CD4-positive, alpha-beta T cell treated with Interleukin-1 beta for 1 hour (primary cell): ENCODE data around the gene UQCR11.
"Not testable (repeated sequence)": the region's sequence is repeated elsewhere in the genome, so short reads cannot be mapped to it uniquely, and the experiment has no call there.

Source experiments
- DNase-seq, 2 donors: peaks; one replicate each; pipeline ENCODE4 v3.0.0-alpha.2; 2020 to 2022

The UQCR11 gene

DNA sequence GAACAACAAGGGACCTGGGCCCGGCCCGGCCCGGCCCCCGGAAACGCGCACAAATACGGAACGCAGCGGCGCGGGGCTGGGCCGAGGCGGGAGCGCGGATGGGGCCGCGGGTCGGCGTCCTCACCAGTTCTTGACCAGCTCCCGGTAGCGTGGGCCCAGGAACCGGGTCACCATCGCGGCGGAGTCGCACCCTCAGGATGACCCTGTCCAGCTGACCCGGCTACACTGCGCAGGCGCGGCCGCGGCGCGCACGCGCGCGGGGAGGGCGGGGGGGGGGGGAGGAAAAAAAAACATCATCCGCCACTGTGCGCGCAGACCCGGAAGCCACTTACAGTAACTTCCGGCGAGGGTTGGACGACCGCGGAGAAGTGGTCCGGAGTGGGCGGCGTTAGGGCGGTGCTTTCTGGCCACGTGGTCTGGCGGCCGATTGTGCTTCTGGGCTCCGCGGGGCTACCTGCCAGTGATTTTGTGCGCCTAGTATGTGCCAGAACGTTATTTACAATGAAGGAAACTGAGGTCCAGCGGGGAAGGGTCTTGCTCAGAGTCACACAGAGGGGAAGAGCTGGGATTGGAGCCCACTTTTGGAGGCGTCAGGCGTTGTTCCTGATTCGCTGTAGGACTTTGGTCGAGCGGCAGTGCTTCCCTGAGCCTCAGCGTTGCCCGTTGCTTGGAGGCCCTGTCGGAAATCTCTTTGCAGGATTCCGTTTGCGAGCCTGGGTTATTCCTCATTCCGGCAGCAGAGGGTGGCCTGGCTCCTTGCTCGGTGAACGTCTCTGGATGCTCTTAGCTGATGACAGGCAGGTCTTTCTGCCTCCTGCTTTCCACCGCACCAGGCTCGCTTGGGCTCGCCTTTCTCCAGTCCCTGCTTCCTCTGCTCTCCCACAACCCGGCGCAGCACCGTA lies at the start of gene UQCR11:
UQCR11 (minus strand) TSS at position 227 of the 902 bp plus-strand sequence; CDS start at position 174, 53 bp downstream.
- peak; percentile 92 to 94 for DNase-seq

DNA sequence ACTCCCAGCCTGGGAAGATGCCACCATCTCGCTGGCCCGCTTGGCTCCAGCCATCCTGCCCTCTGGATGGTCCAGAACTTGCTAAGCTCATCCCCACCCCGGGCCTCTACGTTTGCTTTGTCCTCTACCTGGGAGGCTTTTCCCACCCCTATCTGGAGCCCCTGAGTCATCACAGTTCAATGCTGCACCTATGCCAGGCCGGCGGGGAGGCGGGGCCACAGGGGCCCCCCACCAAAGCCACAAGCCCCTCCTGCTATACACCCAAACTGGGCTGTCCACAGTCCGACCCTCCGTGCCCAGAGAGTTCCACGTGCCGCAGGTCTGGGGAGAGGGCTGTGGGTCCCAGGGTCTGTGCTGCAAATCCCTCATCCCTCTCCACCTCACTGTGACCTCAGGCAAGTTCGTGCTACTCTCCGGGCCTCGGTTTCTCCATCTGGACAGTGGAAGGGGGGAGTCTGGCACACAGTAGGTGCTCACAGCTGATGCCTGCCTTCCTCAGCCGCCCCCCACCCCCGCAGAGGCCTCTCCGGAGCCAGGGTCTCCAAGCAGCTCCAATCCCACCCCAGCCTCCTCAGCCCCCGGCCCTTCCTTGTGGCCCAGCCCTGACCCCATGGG lies 49.0 kb upstream of the UQCR11 start:
- no peak for DNase-seq

DNA sequence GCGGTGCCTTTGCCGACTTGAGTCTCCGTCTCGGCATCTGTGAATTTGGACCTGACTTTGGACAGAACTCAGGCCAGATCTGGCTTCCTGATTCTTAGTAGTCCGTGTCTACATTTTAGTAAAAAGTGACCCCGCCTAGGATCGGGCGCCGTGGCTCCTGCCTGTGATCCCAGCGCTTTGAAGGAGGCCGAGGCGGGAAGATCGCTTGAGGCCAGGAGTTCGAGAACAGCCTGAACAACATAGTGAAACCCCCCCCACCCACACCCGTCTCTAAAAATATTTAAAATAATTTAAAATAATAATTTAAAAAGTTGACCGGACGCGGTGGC lies 48.0 kb upstream of the UQCR11 start:
- DNase-seq = no peak

DNA sequence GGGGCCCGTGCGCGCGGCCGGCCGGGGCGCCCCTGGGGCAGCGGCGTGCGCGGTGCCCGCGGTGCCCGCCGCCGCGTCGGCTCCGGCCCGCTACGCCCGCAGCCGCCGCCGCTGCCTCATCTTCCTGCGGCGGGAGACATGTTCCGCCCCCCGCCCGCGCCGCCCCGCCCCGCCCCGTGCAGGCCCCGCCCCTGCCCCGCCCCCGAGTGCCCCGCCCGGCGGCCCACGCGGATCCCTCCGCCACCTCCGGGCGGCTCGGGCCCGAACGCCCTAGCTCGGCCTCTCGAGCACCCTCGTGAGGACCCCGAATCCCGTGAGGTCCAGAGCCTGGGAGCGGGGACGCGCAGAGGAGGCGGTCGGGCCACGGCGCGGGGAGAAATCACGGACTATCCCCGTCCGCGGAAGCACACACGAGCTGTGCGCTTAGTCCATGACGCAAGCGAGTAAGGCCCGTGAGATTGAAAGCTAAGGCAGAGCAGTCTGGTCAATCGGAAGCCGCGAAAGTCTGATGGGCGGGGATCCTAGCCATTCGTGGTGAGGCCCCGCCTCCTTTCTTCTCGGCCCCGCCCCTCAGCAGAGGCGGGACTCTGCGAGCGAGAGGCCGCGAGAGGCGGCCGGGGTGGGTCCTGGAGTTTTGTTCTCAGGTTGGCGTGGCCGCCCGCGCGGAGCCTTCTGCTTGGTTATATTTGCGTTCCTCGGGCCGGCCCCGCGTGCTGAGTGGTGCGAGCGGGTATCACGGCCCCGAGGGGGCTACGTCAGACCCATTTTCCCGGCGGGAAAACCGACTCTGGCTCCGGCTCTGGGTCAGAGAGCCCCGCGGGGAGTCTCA lies 47.4 kb upstream of the UQCR11 start, which contains the start of gene TCF3:
TCF3 (minus strand) TSS at position 145 of the 829 bp plus-strand sequence. CDS start 2,367 bp downstream, outside the sequence.
- peak; percentile 99 for DNase-seq

DNA sequence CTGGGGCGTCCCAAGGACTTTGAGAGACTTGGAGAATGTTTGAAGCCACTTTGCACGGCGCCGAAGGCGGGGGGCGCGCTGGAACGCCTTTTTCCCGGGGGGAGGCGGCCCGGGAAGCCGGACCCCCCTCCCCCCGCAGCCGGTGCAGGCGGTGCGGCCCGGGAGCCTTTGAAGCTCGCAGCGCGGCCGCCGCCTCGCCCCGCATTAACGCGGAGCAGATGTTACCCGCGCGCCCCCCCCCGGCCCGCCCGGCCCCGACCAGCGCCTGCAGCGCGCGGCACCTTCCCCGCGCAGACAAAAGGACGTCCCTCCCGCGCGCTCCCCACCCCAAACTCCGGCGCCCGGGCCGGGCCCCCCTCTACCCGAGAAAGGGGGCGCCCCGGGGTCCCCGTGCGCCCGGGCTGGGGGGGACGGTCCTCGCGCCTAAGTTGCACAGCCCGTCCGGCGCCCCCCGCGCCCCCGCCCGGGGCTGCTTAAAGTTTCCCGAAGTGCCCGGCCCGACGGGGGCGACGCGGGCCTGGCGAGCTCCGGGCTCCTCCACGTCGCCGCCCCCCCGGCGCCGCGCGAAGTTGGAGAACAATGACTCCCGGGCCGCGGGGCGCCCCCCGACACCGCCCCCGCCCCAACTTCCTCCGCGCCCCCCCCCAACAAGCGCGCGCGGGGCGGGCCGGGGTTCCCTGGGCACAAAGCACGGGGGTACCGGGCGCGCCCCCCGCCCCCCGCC lies 46.5 kb upstream of the UQCR11 start:
- peak; percentile 33 to 48 for DNase-seq

DNA sequence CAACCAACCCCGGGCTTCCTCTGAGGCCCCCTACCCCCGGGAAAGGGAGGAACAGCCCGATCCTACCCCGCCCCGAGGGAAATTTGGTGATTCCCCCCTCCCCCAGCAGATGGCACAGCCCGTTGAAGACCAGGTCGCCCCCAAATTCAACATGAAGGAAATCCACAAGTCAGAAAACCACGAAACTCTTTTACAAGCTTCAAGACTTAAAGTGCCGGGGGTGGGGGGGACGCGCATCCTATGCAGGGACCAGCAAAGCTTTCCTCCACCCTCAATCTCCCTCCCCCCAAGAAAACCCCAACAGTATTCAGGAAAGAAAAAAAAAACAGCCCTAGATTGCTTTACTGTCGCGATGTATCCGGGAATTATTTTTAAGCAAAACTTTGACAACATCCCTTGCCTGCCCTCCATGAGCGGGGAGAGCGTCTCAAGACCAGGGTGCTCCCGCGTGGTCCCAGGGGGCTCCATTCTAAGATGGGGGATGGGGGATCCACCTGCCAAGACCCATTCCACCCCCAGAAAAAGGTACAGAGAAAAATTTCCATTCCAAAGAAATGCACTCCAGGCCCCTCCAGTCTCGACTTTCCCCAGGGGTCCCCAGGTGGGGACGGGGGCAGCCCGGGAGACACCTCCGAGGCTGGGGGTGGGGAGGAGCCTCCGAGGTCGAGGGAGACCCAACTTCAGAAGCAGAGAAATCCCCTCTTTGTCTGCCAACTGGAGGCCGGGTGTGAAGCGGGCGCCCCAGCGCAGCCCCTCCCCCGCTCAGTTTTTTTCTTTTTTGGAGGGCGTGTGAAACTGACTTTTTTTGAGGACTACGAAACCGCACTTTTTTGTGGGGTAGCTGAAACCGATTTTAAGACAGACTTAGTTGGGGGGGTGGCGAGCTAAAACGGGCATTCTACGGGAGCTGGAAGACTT lies 45.6 kb upstream of the UQCR11 start:
- DNase-seq = peak; percentile 77 to 85

DNA sequence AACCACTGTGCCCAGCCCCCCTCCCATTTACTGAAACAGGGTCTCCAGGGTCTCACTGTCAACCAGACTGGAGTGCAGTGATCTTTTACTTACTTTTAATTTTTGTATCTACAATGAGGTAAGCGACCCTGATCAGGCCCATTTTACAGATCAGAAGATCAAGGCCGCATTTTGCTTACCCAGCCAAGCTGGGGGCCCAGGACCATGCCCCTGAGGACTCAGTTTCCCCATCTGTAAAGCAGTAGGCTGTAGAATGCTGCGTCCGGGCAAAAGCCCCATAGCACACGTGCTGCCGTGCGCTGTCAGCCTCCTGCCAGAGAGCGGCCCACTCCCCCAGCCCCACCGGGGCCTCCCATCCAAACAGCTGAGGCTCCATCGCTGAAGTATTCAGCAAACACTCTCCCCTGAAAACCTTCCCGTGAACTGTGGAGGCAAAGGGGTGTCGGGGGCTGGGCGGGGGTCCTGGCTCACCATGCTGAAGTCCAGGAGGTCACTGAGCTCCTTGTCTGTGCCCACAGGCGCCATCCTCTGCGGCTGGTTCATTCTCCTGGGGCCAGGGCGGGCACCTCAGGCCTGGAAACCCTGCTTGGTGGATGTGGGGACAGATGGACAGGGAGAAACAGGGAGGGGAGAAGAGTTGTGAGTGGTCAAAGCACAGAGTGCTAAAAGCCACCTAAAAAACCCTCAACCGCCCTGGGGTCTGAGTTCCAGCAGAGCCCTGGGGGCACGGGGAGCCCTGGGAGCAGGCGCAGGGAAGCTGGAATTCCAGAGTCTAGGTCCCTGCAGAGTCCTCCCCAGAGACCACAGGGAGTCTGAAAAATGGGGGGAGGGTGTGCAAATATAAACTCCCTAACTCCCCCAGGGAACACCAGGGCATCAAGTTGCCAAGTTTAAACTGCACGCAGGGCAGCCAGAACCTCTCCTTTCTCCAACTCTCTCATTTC lies 44.7 kb upstream of the UQCR11 start:
- no peak for DNase-seq

DNA sequence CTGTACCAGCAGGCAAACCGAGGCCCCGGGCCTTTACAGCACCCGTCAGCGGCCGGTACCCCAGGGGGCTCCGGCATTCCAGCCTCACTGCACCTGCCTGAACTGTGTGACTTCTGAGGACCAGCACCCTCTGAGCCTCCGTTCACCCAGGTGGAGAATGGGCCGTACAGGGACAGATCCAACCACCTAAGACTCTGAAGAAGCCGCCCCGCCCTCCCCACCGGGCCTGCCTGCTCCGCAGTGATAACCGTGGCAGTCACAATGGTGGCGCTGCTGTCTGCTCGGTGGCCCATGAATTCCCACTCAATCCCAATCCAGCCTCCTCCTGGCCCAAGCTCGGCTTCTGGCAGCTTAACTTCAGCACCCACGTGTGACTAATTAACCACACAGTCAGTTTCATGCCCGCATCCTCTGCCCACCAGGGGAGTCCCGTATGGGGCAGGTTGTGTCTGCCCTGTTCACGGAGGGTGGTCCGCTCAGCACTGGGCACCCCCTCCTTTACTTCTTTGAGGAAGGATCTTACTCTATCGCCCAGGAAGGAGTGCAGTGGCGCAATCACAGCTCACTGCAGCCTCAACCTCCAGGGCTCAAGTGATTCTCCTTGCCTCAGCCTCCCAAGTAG lies 43.8 kb upstream of the UQCR11 start:
- DNase-seq = peak in 1 of 2 donors; percentile 14

DNA sequence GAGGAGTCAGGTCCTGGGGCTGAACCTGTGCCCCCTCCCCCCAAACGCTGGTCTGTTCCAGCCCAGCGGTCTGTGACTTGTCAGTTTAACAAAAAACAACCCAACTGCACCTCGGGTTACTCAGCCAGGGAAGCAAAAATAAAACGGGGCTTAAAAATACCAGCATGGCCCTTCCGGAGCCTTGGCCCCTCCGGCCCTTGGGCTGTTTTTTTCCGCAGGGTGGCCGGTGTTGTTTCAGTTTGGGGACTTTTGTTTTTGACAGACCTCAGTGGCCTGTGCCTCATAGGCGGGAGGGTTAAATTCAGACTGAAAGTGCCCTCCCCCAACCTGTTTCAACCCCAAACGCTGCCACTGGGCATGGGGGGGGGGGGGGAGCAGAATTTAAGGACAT lies 43.2 kb upstream of the UQCR11 start:
- DNase-seq = peak in 1 of 2 donors; percentile 16

DNA sequence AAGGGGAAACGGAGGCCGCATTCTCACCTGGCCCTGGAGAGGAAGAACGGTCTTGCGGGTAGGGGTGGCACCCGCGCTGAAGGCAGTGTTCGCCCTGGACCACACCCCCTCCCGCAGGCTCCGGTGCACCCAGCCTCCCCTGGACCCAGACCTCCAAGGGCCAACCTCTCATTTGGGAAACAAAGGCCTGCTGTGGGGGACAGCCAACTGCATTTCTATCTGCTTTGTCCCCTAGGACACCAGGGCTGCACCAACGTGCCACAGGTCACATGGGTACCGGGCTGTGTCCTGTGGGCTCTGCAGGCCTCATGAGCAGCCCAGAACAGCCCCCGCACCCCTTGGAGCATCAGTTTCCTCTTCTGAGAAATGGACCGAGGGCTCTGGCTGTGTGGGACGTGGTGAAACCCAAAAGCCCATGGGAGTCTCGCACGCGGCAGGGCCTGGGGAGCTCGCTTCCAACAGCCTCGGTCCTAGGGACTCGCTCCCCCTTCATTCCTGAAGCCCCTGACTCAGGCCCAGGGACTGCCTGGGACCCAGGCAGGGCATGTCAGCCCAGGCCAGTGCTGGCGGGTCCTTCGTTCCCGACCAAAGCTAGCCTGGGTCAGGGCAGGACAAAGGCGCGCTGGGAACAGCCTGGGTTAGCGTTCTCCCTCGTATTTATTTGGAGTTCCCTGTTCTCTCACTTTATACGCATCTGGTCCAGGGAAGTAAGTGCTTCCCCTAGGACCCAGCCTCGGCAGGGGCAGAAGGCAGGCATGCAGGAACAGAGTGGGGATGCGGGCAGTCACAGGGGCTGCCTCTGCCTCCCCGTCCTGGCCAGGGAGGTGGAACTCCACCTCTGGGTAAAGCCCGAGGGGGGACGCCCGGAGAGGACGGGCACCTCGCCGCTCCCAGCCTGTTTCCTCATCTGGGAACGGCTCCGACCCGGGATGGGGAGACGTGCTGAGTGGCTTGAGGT lies 42.5 kb upstream of the UQCR11 start:
- no peak for DNase-seq

DNA sequence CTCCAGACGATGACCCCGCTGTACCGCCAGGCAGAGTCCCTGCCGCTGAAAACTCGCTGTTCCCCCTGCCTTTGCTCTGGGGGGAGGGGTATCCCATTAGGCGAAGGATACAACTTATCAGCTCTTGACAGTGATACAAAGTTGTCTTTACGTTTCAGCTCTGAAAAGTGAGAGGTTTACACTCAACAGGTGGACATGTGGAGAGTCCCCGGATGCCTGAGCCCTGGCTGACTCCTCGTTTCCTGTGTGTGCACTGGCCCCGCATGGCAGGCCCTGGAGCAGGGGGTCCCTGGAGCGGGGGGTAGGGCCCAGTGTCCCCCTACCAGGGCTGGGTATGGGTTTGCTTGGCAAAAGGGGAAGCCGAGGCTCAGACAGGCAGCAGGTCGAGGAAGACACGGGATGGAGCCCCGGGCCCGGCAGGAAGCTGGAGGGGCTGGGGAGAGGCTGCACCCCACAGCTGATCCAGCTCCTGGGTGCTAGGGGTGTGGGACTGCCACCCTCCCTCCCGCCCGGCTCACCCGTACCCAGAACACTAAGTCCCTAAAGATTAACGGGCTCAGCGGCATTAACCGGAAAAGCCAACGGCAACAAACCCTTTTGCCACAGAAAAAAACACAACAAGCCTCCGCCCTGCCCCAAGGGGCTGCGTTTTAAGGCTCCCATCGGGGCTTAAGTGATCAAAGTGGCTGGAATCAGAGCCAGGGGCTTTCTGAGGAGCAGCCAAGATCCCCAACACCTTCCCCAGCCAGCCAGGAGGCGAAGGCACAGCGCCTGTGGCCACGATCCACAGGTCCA lies 41.6 kb upstream of the UQCR11 start:
- DNase-seq = no peak

DNA sequence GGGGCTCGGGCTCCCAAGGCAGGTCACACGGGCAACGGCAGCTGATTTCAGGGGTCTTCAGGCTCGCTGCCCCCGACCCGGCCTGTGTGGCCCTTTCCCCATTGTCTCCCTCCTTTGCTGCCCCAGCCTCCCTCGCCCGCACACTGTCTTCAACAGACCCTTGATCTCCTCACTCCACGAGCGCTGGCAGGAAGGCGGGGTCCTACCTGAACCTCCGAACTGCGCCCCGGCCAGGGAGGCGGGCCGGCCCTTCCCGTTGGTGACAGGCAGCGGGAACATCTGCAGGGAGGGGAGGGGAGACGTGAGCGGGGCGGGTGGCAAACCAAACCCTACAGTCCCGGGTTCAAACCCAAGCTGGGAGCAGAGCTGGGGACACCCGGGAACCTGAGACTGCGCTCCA lies 40.9 kb upstream of the UQCR11 start:
- DNase-seq = no peak

DNA sequence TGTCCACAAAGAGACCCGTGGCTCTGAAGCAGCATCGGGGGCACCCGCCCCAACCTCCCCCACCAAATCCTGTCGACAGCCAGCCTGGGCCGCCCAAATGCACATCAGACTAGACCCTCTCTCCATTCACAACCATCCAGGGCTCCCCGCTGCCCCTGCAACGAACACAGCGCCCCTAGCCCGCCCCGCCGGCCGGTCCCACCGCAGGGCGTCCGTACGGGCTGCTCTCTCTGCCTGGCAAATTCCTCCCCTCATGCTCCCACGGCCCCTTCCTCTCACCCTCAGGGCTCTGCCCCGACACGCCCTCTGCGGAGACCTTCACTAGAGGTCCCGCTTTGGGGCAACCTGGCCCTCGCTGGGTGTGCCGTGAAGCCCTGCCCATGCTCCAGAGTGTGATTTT lies 40.0 kb upstream of the UQCR11 start:
- no peak for DNase-seq

DNA sequence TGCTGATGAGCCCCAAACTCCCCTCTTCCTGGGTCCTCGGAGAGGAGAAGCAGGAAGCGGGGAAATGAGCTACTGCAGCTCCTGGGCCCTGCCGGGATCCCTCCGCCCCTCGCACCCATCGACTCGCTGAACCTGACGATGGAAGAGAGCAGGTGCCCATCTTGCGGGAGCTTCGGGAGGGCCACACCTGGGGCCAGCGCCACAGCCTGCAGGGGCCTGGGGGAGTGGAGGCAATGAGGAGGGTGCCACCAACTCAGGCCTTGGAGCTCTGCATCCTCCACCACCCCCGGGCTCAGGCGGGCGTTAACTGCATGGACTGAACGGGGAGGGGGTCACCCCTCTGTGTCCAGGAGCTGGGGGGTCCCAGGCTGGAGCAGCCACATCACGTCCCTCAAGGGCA lies 38.8 kb upstream of the UQCR11 start:
- no peak for DNase-seq

DNA sequence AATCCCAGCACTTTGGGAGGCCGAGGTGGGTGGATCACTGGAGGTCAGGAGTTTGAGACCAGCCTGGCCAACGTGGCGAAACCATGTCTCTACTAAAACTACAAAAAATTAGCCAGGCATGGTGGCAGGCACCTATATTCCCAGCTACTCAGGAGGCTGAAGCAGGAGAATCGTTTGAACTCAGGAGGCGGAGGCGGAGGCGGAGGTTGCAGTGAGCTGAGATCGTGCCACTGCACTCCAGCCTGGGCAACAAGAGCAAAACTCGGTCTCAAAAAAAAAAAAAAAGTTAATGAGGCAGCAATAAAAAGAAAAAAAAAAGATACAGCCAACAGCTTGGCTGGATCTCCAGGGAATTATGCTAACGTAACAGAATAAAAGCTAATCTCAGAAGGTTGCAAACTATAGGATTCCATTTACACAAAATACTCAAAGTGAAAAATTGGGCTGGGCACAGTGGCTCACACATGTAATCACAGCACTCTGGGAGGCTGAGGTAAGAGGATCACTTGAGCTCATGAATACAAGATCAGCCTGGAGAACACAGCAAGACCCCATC lies 35.7 kb upstream of the UQCR11 start:
- not testable (repeated sequence) for DNase-seq

DNA sequence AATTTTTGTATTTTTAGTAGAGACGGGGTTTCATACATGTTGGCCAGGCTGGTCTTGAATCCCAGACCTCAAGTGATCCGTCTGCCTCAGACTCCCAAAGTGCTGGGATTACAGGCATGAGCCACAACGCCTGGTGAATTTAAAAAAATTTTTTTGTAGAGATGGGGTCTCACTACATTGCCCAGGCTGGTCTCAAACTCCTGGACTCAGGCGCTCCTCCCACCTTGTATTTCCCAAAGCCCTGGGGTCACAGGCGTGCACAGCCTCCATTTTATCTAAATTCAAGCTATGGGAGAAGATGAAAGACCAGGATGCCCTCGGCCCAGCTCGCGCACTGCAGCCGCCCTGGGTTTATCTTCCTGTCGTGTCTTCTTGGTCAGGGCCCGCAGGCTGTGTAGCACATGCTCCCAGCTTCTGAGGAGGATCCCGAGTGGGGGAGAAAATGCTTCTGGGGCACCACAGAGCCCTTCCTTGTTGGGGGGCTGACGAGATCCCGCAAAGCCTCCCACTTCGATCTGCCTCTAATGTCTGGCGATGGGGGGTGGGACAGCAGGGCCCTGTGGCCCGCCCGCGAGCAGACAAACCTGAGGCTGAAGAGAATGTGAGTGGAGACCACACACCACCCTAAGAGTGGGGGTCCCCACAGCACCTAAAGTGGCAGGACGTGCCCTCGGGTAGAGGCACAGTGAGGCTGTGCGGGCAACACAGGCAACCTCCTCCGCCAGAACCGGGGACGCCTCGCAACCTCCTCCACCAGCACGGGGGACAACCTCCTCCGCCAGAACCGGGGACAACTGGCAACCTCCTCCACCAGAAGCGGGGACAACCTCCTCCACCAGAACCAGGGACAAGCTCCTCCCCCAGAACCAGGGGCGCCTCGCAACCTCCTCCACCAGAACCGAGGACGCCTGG lies 31.3 kb upstream of the UQCR11 start:
- no peak for DNase-seq

DNA sequence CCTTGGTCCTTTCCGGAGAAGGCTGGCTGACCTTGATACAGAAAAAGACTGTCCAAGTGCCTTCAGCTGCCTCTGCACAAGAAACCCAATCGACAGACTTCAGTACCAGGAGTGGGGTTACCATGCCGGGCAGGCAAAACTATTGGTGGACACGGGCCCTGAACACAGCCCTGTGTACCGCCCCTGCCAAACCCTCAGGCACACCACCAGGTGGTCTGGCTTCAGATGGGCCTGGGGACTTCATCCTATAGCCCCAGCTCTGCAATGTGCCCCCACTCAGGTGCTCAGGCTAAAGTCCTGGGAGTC lies 29.6 kb upstream of the UQCR11 start:
- DNase-seq = no peak
